D341Med (cell line): ENCODE results near the gene ADAM12.
"Not testable (repeated sequence)": the region's sequence is repeated elsewhere in the genome, so short reads cannot be mapped to it uniquely, and the experiment has no call there.

Experiments
- DNase-seq: peaks from one replicate; pipeline ENCODE4 v3.0.0; 2012; ENCODE audit warnings: low spot score

Gene ADAM12

DNA sequence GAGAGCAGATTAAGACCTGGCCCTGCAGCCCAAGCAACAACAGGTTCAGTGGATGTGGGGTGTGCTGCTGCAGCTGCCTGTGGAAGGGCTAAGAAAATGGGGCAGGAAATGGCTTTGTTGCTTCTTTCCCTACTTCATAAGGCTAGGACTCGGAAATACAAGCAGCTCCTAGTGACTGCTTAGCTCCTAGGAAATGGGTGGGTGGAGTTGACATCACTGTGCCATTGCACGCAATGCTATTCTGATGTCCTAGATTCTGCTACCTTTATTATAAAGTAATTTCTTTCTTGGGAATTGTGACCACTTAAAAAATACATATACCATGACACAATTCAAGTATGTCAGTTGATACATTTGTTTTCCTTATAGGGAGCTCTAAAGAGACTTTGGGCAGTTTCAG is 336.1 kb downstream of the ADAM12 start:
- DNase-seq: no peak

- DNase-seq: no peak
These were observed 338.2 kb downstream of the ADAM12 start for GRCh38 chr10:126049759-126050700.

- not testable (repeated sequence) for DNase-seq
These were observed 340.5 kb downstream of the ADAM12 start for GRCh38 chr10:126047749-126048148.

GRCh38 chr10:126046831-126047230 is 341.4 kb downstream of the ADAM12 start:
- no peak for DNase-seq

DNA sequence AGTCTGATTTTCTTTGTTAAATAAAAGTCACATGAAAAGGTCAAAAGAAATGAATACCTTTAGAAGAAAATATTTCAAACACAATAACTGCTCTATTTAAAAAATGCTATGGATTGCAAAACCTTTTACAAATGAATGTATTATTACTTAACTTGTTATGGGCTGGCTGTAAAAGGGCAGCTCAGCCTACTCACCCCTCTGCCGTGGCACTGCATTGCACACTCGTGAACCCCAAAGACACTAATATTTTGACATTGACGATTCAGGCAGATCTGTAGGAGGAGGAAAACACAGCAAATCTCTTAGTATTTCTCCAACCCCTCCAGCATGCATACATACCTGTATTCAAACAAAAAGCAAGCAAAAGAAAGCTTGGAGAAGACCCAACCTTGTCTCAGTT is 342.4 kb downstream of the ADAM12 start:
- no peak for DNase-seq

DNA sequence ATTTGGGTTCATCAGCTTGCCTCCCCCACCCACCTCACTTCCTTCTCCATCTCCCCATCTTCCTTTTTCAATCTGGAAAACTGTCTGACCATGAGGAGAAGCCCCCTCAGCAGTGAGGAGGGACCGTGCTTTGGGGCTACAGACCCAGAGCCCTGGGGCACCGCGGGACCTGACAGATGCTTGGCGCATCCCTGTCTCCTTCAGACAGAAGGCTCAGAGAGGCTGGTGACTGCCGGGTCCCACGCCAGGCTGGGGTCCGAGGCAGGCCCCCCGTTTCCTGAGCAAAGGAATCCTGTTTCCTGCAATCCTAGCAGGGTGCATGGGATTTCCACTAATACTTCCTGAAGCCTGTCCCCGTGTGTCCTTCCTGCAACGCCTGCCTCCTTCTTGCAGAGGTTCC is 344.9 kb downstream of the ADAM12 start:
- no peak for DNase-seq

GRCh38 chr10:126042906-126043305 is 345.4 kb downstream of the ADAM12 start:
- no peak for DNase-seq

GRCh38 chr10:126042354-126042753 is 345.9 kb downstream of the ADAM12 start:
- DNase-seq: no peak

- DNase-seq: no peak
These were observed 346.5 kb downstream of the ADAM12 start for GRCh38 chr10:126041804-126042231.

- DNase-seq: no peak
These were observed 347.2 kb downstream of the ADAM12 start for GRCh38 chr10:126041117-126041516.

DNA sequence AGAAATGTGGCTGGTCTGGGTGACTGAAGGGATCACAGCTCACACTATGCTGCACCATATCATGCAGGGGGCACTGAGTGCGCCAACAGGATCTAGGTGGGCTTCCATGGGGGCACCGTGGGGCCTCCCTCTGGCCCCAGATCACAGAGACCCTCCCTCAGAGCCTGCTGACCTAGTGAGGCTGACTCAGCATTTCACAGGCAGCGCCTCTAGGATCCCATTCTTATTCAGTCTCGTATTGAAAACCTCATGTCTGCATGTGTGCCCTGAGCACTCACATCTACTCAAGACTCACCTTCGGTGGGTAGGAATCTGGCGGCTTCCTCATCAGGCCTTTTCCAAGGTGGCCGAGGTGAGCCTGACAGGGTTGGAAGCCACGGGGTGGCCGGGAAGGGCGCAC is 350.3 kb downstream of the ADAM12 start:
- no peak for DNase-seq

- DNase-seq: no peak
These were observed 351.8 kb downstream of the ADAM12 start for GRCh38 chr10:126036515-126036914.

GRCh38 chr10:126034586-126034985 is 353.7 kb downstream of the ADAM12 start:
- DNase-seq: no peak

- DNase-seq: no peak
These were observed 358.3 kb downstream of the ADAM12 start for GRCh38 chr10:126029999-126030398.

DNA sequence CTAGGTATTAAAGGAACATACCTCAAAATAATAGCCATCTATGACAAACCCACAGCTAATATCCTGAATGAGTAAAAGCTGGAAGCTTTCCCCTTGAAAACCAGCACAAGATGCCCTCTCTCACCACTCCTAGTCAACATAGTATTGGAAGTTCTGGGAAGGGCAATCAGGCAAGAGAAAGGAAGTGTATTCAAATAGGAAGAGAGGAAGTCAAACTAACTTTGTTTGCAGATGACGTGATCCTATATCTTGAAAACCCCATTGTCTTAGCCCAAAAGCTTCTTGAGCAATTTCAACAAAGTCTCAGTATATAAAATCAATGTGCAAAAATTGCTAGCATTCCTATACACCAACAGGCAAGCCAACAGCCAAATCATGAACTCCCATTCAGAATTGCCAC is 360.6 kb downstream of the ADAM12 start:
- no peak for DNase-seq

DNA sequence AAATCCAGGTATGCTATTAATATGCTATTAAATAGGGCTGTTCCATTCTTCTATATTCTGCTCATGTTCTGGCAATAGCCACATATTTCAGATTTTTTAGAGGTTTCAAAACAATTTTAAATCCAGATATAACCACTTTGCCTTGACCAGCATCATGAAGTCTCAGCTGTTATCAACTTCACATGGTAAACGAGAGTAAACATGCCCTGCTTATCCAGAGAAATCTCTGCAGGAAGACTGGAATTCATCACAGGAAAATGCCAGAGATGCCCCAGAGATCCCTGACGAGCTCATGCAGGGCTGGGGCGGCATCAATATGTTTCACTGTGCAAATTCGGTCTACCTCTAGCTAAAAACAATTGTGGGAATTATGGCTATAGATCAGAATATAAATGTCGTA is 365.4 kb downstream of the ADAM12 start:
- DNase-seq: no peak

DNA sequence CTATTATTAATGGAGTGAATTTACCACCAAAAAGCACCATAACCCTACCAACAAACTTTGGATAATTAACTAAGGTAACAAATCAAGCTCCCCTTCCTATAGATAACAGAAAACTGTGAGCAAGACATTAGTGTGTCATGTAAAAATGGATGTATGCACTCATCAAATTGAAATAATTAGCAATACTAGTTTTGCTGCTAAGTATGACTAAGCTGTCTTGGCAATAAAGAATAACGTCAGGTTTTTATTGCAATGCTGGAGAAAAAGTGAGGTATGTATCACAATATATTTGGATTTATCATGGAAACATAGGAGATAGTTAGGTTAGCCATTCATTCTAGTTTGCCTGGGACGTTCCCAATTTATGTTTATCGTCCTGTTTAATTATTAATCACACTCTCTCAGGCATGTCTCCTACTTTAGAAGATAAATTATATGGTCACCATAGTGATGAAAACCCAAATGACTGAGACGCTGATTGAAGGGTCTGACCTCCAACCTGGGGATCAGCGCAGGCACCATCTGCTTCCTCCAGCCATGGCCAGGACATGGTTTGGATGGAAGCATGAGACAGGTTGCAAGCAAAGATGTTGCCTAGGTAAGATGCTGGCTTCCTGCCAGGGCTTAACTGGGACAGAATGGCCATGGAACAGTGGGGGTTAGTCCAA is 366.3 kb downstream of the ADAM12 start:
- no peak for DNase-seq

GRCh38 chr10:126017961-126018560 is 370.2 kb downstream of the ADAM12 start:
- no peak for DNase-seq

- no peak for DNase-seq
These were observed 371.4 kb downstream of the ADAM12 start for GRCh38 chr10:126016882-126017281.

GRCh38 chr10:126016156-126016805 is 372.0 kb downstream of the ADAM12 start:
- no peak for DNase-seq

GRCh38 chr10:126015413-126015812 is 372.9 kb downstream of the ADAM12 start:
- no peak for DNase-seq

DNA sequence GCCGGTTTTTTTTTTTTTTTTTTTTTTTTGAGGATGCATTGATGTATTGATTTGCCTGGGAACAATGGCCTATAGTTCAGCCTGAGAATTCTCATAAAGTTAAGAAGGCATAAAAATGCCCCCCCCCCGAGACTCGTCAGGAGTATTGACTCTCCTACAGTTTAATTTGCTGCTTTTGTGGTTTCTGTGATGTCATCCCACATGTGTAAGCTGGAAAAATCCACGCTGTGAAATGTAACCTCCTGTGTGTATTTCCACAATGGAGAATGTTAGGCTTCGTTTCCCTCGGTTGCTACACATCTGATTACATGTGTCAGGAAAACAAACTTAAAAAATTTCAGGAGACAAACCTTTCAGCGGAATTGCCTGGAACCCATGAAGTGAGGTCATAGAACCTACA is 374.0 kb downstream of the ADAM12 start:
- no peak for DNase-seq
